H1 (cell line): ENCODE measurements around the gene PPFIBP2. TPM values are rescaled to one million over a fixed set of nuclear protein-coding genes. Genes with fewer than 3 reads are reported as not detected.

Experiments
- CTCF ChIA-PET: fragments of 300-600 bp; sonication (Branson Sonifier 250); formaldehyde crosslinking; loops from one replicate; lab custom pipeline; 2021; ENCODE audit not compliant: partially characterized antibody; lab: Charles Lee
- POLR2A ChIA-PET: fragments of 300-600 bp; sonication (Branson Sonifier 250); formaldehyde crosslinking; loops from one replicate; lab custom pipeline; 2021; ENCODE audit warnings: inconsistent platforms; ENCODE audit not compliant: partially characterized antibody; lab: Charles Lee
- DNase-seq, 2 experiments: peaks; one replicate each; pipeline versions ENCODE4 v3.0.0 to v3.0.0-alpha.2; 2010 to 2022; ENCODE audit warnings: low spot score in 2 of 2, low read depth in 1 of 2, mixed read lengths in 1 of 2
- FAIRE-seq: peaks from 2 replicates; lab custom pipeline; 2011; peaks lifted over from hg19 to GRCh38; lab: Jason Lieb, UNC
- H2AFZ ChIP-seq: 2 replicates; pipeline ENCODE4 v1.8.1; 2012; ENCODE audit warnings: low read length, inconsistent platforms
- H2AK5ac ChIP-seq: 2 replicates; pipeline ENCODE4 v1.6.1; 2013; ENCODE audit warnings: low read depth, low read length
- H2BK120ac ChIP-seq: replicated peaks from 2 replicates; pipeline ENCODE3; 2013; ENCODE audit warnings: low read depth, low read length, inconsistent platforms
- H2BK12ac ChIP-seq: 2 replicates; pipeline ENCODE4 v1.6.1; 2013; ENCODE audit warnings: low read depth, low read length
- H2BK15ac ChIP-seq: 2 replicates; pipeline ENCODE4 v1.6.1; 2013; ENCODE audit warnings: low read length
- H2BK20ac ChIP-seq: 2 replicates; pipeline ENCODE4 v1.6.1; 2013; ENCODE audit warnings: low read length
- H2BK5ac ChIP-seq: 2 replicates; pipeline ENCODE4 v1.6.1; 2013; ENCODE audit warnings: low read depth, low read length
- H3K14ac ChIP-seq: 2 replicates; pipeline ENCODE4 v1.6.1; 2013; ENCODE audit warnings: inconsistent platforms; ENCODE audit not compliant: insufficient read length
- H3K18ac ChIP-seq: 2 replicates; pipeline ENCODE4 v1.6.1; 2013; ENCODE audit warnings: low read length; ENCODE audit errors: extremely low read depth
- H3K23ac ChIP-seq: 2 replicates; pipeline ENCODE4 v1.6.1; 2013; ENCODE audit warnings: inconsistent platforms; ENCODE audit not compliant: insufficient read length
- H3K23me2 ChIP-seq: 2 replicates; pipeline ENCODE4 v1.6.1; 2013; ENCODE audit warnings: low read depth, low read length
- H3K27ac ChIP-seq: 2 replicates; pipeline ENCODE4 v1.6.1; 2011; ENCODE audit warnings: low read depth, low read length, inconsistent platforms
- H3K27me3 ChIP-seq, 4 experiments: replicated peaks in 1 of 4; 1 replicate in 1 of 4; 2 replicates in 3 of 4; pipeline versions ENCODE4 v1.6.1 to v1.8.1; 2011 to 2013; ENCODE audit warnings: low read length in 3 of 4, mild to moderate bottlenecking in 3 of 4, inconsistent platforms in 2 of 4, mixed read lengths in 2 of 4, moderate library complexity in 1 of 4; ENCODE audit not compliant: control insufficient read depth in 3 of 4, insufficient read depth in 3 of 4; ENCODE audit errors: extremely low read depth in 1 of 4
- H3K36me3 ChIP-seq, 4 experiments: 2 replicates each; pipeline versions ENCODE4 v1.6.1 to v1.8.1; 2011 to 2013; ENCODE audit warnings: mild to moderate bottlenecking in 4 of 4, low read length in 3 of 4, moderate library complexity in 2 of 4, control low read depth in 1 of 4, inconsistent platforms in 1 of 4; ENCODE audit not compliant: insufficient read depth in 4 of 4, control insufficient read depth in 2 of 4
- H3K4ac ChIP-seq: replicated peaks from 2 replicates; pipeline ENCODE3; 2013; ENCODE audit warnings: low read length, low read depth, mixed read lengths, inconsistent platforms; ENCODE audit not compliant: insufficient read length
- H3K4me1 ChIP-seq, 4 experiments: replicated peaks in 1 of 4; 1 replicate in 1 of 4; 2 replicates in 3 of 4; pipeline versions ENCODE4 v1.6.1 to v1.8.1; 2011 to 2013; ENCODE audit warnings: low read length in 3 of 4, inconsistent platforms in 2 of 4, mixed read lengths in 1 of 4; ENCODE audit not compliant: insufficient read depth in 4 of 4, control insufficient read depth in 3 of 4
- H3K4me2 ChIP-seq, 2 experiments: 2 replicates each; pipeline versions ENCODE4 v1.6.1 to v1.8.1; 2011 to 2013; ENCODE audit warnings: low read depth in 2 of 2, low read length in 2 of 2, control low read depth in 1 of 2, inconsistent platforms in 1 of 2, mild to moderate bottlenecking in 1 of 2; ENCODE audit not compliant: insufficient read depth in 1 of 2
- H3K4me3 ChIP-seq, 4 experiments: fragments of 200-600, 300-600 bp in 1 of 4; sonication (generic), shearing (Covaris generic), sonication (Bioruptor Twin) in 1 of 4; 2 replicates each; pipeline versions ENCODE4 v1.5.1 to v1.8.1; 2011 to 2016; ENCODE audit warnings: low read length in 4 of 4, low read depth in 3 of 4, control low read depth in 2 of 4, inconsistent platforms in 2 of 4, mild to moderate bottlenecking in 2 of 4, mixed read lengths in 1 of 4, moderate library complexity in 1 of 4; ENCODE audit not compliant: insufficient read depth in 2 of 4; ENCODE audit errors: extremely low read depth in 1 of 4
- H3K56ac ChIP-seq: replicated peaks from 2 replicates; pipeline ENCODE3; 2013; ENCODE audit warnings: low read depth, mild to moderate bottlenecking, mixed read lengths, low read length, inconsistent platforms; ENCODE audit not compliant: insufficient read length
- H3K79me1 ChIP-seq: 2 replicates; pipeline ENCODE4 v1.6.1; 2013; ENCODE audit warnings: low read depth, low read length, control low read depth
- H3K79me2 ChIP-seq, 2 experiments: 2 replicates each; pipeline versions ENCODE4 v1.6.1 to v1.8.1; 2012 to 2013; ENCODE audit warnings: low read length in 2 of 2, mild to moderate bottlenecking in 2 of 2, inconsistent platforms in 1 of 2; ENCODE audit not compliant: insufficient read depth in 2 of 2, control insufficient read depth in 1 of 2
- H3K9ac ChIP-seq, 4 experiments: replicated peaks in 1 of 4; 1 replicate in 1 of 4; 2 replicates in 3 of 4; pipeline versions ENCODE4 v1.6.1 to v1.8.1; 2011 to 2013; ENCODE audit warnings: low read depth in 3 of 4, low read length in 3 of 4, control low read depth in 2 of 4, mild to moderate bottlenecking in 2 of 4, moderate library complexity in 2 of 4, inconsistent platforms in 1 of 4; ENCODE audit errors: extremely low read depth in 1 of 4
- H3K9me3 ChIP-seq, 2 experiments: 2 replicates each; pipeline versions ENCODE4 v1.6.1 to v1.8.1; 2012 to 2013; ENCODE audit warnings: mild to moderate bottlenecking in 2 of 2, moderate library complexity in 2 of 2, control low read depth in 1 of 2, inconsistent platforms in 1 of 2, low read depth in 1 of 2, low read length in 1 of 2, mixed read lengths in 1 of 2; ENCODE audit not compliant: insufficient read depth in 2 of 2
- H4K20me1 ChIP-seq, 2 experiments: replicated peaks in 1 of 2; 2 replicates each; pipeline versions ENCODE3 to v1.8.1; 2011 to 2013; ENCODE audit warnings: inconsistent platforms in 2 of 2, low read length in 2 of 2, mild to moderate bottlenecking in 1 of 2; ENCODE audit not compliant: insufficient read depth in 2 of 2, control insufficient read depth in 1 of 2
- H4K5ac ChIP-seq: 2 replicates; pipeline ENCODE4 v1.6.1; 2013; ENCODE audit warnings: low read length, low read depth, mixed read lengths, inconsistent platforms; ENCODE audit not compliant: insufficient read length
- H4K8ac ChIP-seq: 2 replicates; pipeline ENCODE4 v1.8.0; 2013; ENCODE audit warnings: mild to moderate bottlenecking, moderate library complexity, low read length, inconsistent platforms; ENCODE audit not compliant: insufficient read depth; ENCODE audit errors: extremely low read depth
- H4K91ac ChIP-seq: replicated peaks from 2 replicates; pipeline ENCODE3; 2013; ENCODE audit warnings: low read length, mixed read lengths, inconsistent platforms; ENCODE audit not compliant: insufficient read length
- BACH1 ChIP-seq: IDR thresholded peaks from 2 replicates; pipeline ENCODE4 v1.6.1; 2012; ENCODE audit warnings: low read length, improper control_type of control experiment
- CEBPB ChIP-seq: IDR thresholded peaks from 2 replicates; pipeline ENCODE4 v1.6.1; 2012; ENCODE audit warnings: low read depth, low read length
- CHD2 ChIP-seq: IDR thresholded peaks from 2 replicates; pipeline ENCODE4 v1.6.1; 2012; ENCODE audit warnings: low read length, improper control_type of control experiment
- CREB1 ChIP-seq: IDR thresholded peaks from 2 replicates; pipeline ENCODE4 v1.6.1; 2012; ENCODE audit warnings: inconsistent platforms
- HDAC6 ChIP-seq: IDR thresholded peaks from one replicate; pipeline ENCODE4 v1.7.1; 2012; ENCODE audit warnings: low read depth, mild to moderate bottlenecking, inconsistent platforms, low read length, moderate library complexity
- KDM5A ChIP-seq: fragments of 200-600 bp; IDR thresholded peaks from 2 replicates; pipeline ENCODE4 v1.7.1; 2012; ENCODE audit warnings: mild to moderate bottlenecking, low read length, inconsistent platforms, mixed read lengths
- NRF1 ChIP-seq: IDR thresholded peaks from 2 replicates; pipeline ENCODE4 v1.6.1; 2011; ENCODE audit warnings: mild to moderate bottlenecking, low read depth, low read length, improper control_type of control experiment
- SP4 ChIP-seq: IDR thresholded peaks from 2 replicates; pipeline ENCODE4 v1.6.1; 2012; ENCODE audit warnings: low read length, inconsistent platforms
- TAF7 ChIP-seq: optimal IDR thresholded peaks from 2 replicates; pipeline ENCODE3; 2011; ENCODE audit warnings: low read depth, mild to moderate bottlenecking, inconsistent platforms, low read length, moderate library complexity, borderline replicate concordance
- TEAD4 ChIP-seq: IDR thresholded peaks from 2 replicates; pipeline ENCODE4 v1.6.1; 2012; ENCODE audit warnings: low read depth, low read length, inconsistent platforms, mixed read lengths
- ZNF274 ChIP-seq: IDR thresholded peaks from 2 replicates; pipeline ENCODE4 v1.7.0; 2012; ENCODE audit warnings: low read length, borderline replicate concordance; ENCODE audit errors: extremely low read depth
- WGBS, 2 experiments: shearing (Covaris generic) in 1 of 2; methylation state at CpG; one replicate each; pipeline versions ENCODE4 v1.1.6 to v1.1.7; 2013 to 2015; ENCODE audit warnings: low lambda C conversion rate in 2 of 2, mixed read lengths in 2 of 2, inconsistent platforms in 1 of 2, low coverage in 1 of 2, missing lambda C conversion rate in 1 of 2; ENCODE audit not compliant: insufficient replicate concordance in 2 of 2, insufficient coverage in 1 of 2, insufficient read length in 1 of 2; ENCODE audit errors: extremely low coverage in 1 of 2, missing lambda C conversion rate in 1 of 2; 5-methylcytosine and 5-hydroxymethylcytosine counted together
- polyA plus RNA-seq, 7 experiments: library from polyadenylated mRNA; depleted of rRNA in 3 of 7; stranded (reverse) in 5 of 7; unstranded in 2 of 7; fragments of >200 nt in 5 of 7; fragments of 200-250 nt in 2 of 7; gene quantifications; 1 replicate in 5 of 7; 2 replicates in 1 of 7; 4 replicates in 1 of 7; pipeline versions ENCODE4 v1.2.1 to v1.2.3, GENCODE V29; 2011 to 2013; ENCODE audit warnings: missing spikeins in 2 of 7, mixed read lengths in 2 of 7
- total RNA-seq: library from RNA; stranded (reverse); fragmentation: NEBNext Ultra II Directional; extraction: Animal tissue kit (Norgen Biotek cat#: 25700); gene quantifications from 2 replicates; pipeline ENCODE4 v1.2.1, GENCODE V29; 2021

The PPFIBP2 gene
- total and polyA plus RNA-seq, 2 of the 8 experiments (the other 6 are each of a cell fraction or from before 2014, with no cell fraction given): 5.5 to 9.8 TPM

GRCh38 chr11:7578276-7578955 is 64.6 kb downstream of the PPFIBP2 start:
- peaks cover 23 to 42% (median 32%) of the 10 kb centered on the region in 4 experiments for H3K4me1 ChIP-seq
- no peaks in the 10 kb centered on the region for H4K20me1 ChIP-seq
- no peak overlapping the region for H4K8ac ChIP-seq
- H3K4me3 ChIP-seq: no peak overlapping the region
- H3K56ac ChIP-seq: no peak overlapping the region
- H2BK120ac ChIP-seq: no peak overlapping the region
- FAIRE-seq (no peak), DNase-seq (no peak)
- H2AFZ ChIP-seq: no peak overlapping the region
- no peaks in the 10 kb centered on the region for H3K9me3 ChIP-seq
- 0 out of 2 replicates have a peak overlapping the region, but pooled peaks have one; percentile 92 for H2AK5ac ChIP-seq
- H2BK20ac ChIP-seq: peak overlapping the region; percentile 76
- no peaks in the 10 kb centered on the region for H3K36me3 ChIP-seq
- peak overlapping the region; percentile 62; the same call in 1 of the 2 replicates for H2BK12ac ChIP-seq
- POLR2A ChIA-PET: interaction anchor here (0.7 to 1.6 kb wide), 6 partner anchors 13 to 275 kb away, joined by 3 to 4 read pairs (median 3); no protein-coding TSS in a partner anchor
- H2BK5ac ChIP-seq: peak overlapping the region; percentile 67; the same call in 1 of the 2 replicates
- no peaks in the 10 kb centered on the region for H3K27me3 ChIP-seq
- H4K5ac ChIP-seq: no peak overlapping the region
- no peak overlapping the region for H3K4ac ChIP-seq
- no peak overlapping the region for H3K27ac ChIP-seq
- H3K9ac ChIP-seq: no peak overlapping the region
- no peak overlapping the region for H2BK15ac ChIP-seq
- no peak overlapping the region for H3K14ac ChIP-seq
- H3K79me1 ChIP-seq: no peaks in the 10 kb centered on the region; the same call in 1 of the 2 replicates
- no peak overlapping the region for H3K18ac ChIP-seq
- peak overlapping the region; percentile 24 to 55; a peak in 2 of 4 replicates for H3K4me2 ChIP-seq
- H4K91ac ChIP-seq: peak overlapping the region; percentile 20
- no peak overlapping the region for H3K23ac ChIP-seq
- H3K79me2 ChIP-seq: no peaks in the 10 kb centered on the region
- CTCF ChIA-PET: interaction anchor here (0.6 to 19.5 kb wide), 6 partner anchors 28 to 562 kb away, joined by 3 to 325 read pairs (median 4); no protein-coding TSS in a partner anchor
- WGBS, 2 experiments: 85% methylated on average over 9 of the region's 9 CpGs; no CpG with 5 or more reads in 1 of the 2 experiments
- H3K23me2 ChIP-seq: peaks cover 3% of the 10 kb centered on the region; the same call in 1 of the 2 replicates
- TF ChIP-seq CHD2: no peak
- no peak for TF ChIP-seq KDM5A
- TF ChIP-seq ZNF274: no peak
- TF ChIP-seq TAF7: no peak
- TF ChIP-seq CEBPB: no peak
- TF ChIP-seq BACH1: no peak
- no peak for TF ChIP-seq NRF1
- no peak for TF ChIP-seq TEAD4
- TF ChIP-seq CREB1: no peak
- no peak for TF ChIP-seq SP4
- no peak for TF ChIP-seq HDAC6
